ENCODE measurements around the gene STARD7. TPM values are rescaled to one million over a fixed set of nuclear protein-coding genes. Genes with fewer than 3 reads are reported as not detected.

Gene STARD7
- total and polyA plus RNA-seq, 10 of the 15 experiments (the other 5 are each of a cell fraction or from before 2014, with no cell fraction given), result 85.4 to 237 (median 153) TPM

GRCh38 chr2:96156011-96156820 is 52.4 kb downstream of the STARD7 start (continued):
- TF ChIP-seq RELB (IDR thresholded peaks at IDR 0.05; ENCODE audit: low read depth) (0 out of 2 replicates have a peak, but pooled peaks have one; percentile 17), ESRRA (IDR thresholded peaks at IDR 0.05; ENCODE audit: low read length) (no peak), ZBTB33 (IDR thresholded peaks at IDR 0.05) (no peak), DPF2 (IDR thresholded peaks at IDR 0.05) (peak; percentile 37; the same call in 1 of the 2 replicates), ATF3 (IDR thresholded peaks at IDR 0.05; ENCODE audit: borderline replicate concordance, extremely low read depth, low read depth, low read length) (no peak), KLF5 (IDR thresholded peaks at IDR 0.05; ENCODE audit: partially characterized antibody) (no peak)

Data from GM12878 (cell line).